ENCODE results near the gene RABL6.
"Not testable (repeated sequence)": the region's sequence is repeated elsewhere in the genome, so short reads cannot be mapped to it uniquely, and the experiment has no call there.

RABL6 gene

GRCh38 chr9:136837856-136838277 is 30.1 kb downstream of the RABL6 start:
- DNase-seq: not testable (repeated sequence)

- no peak for DNase-seq
These were observed 30.8 kb downstream of the RABL6 start for GRCh38 chr9:136838314-136839228.

- DNase-seq: no peak
These were observed 31.7 kb downstream of the RABL6 start for GRCh38 chr9:136839229-136840139.

- DNase-seq: no peak
These were observed 32.6 kb downstream of the RABL6 start for GRCh38 chr9:136840140-136840876.

GRCh38 chr9:136840877-136841645 is 33.3 kb downstream of the RABL6 start:
- DNase-seq: no peak

GRCh38 chr9:136841646-136842379 is 34.1 kb downstream of the RABL6 start:
- not testable (repeated sequence) for DNase-seq

GRCh38 chr9:136842380-136842948 is 34.7 kb downstream of the RABL6 start, which contains the start of gene AJM1:
TSS of gene AJM1 (plus strand) at chr9:136842478. CDS start at chr9:136844415, 1,937 bp downstream.
- peak; percentile 77 for DNase-seq

- not testable (repeated sequence) for DNase-seq
These were observed 35.5 kb downstream of the RABL6 start for GRCh38 chr9:136843159-136843800.

- peak; percentile 56 for DNase-seq
These were observed 36.3 kb downstream of the RABL6 start for GRCh38 chr9:136843801-136844740.

- DNase-seq: no peak
These were observed 37.2 kb downstream of the RABL6 start for GRCh38 chr9:136844761-136845464.

GRCh38 chr9:136845465-136846260 is 37.9 kb downstream of the RABL6 start:
- DNase-seq: no peak

- no peak for DNase-seq
These were observed 38.8 kb downstream of the RABL6 start for GRCh38 chr9:136846376-136847087.

GRCh38 chr9:136847088-136847825 is 39.5 kb downstream of the RABL6 start:
- no peak for DNase-seq

- peak; percentile 68 for DNase-seq
These were observed 40.2 kb downstream of the RABL6 start for GRCh38 chr9:136847826-136848392.

- DNase-seq: no peak
These were observed 40.8 kb downstream of the RABL6 start for GRCh38 chr9:136848393-136849037.
